Neuronal stem cell (in vitro differentiated cells): ENCODE measurements around the gene SLC32A1.

ENCODE experiments used
- DNase-seq: peaks from one replicate; pipeline ENCODE4 v3.0.0-alpha.2; 2013; ENCODE audit warnings: low spot score
- H2AFZ ChIP-seq: one replicate; pipeline ENCODE4 v1.6.1; 2013; ENCODE audit warnings: mild to moderate bottlenecking, low read length, inconsistent platforms
- H2AK5ac ChIP-seq: 2 replicates; pipeline ENCODE4 v1.6.1; 2013; ENCODE audit warnings: low read depth, mild to moderate bottlenecking, inconsistent platforms, low read length, moderate library complexity, mixed read lengths
- H2BK120ac ChIP-seq: 2 replicates; pipeline ENCODE4 v1.6.1; 2013; ENCODE audit warnings: low read depth, mild to moderate bottlenecking, inconsistent platforms, low read length, moderate library complexity, mixed read lengths
- H2BK12ac ChIP-seq: one replicate; pipeline ENCODE4 v1.6.1; 2013; ENCODE audit warnings: low read length, inconsistent platforms
- H2BK15ac ChIP-seq: 2 replicates; pipeline ENCODE4 v1.6.1; 2013; ENCODE audit warnings: mild to moderate bottlenecking, low read length, inconsistent platforms, mixed read lengths
- H2BK5ac ChIP-seq: one replicate; pipeline ENCODE4 v1.6.1; 2013; ENCODE audit warnings: inconsistent platforms, mild to moderate bottlenecking, low read length, moderate library complexity
- H3K14ac ChIP-seq: one replicate; pipeline ENCODE4 v1.6.1; 2013; ENCODE audit warnings: low read length, inconsistent platforms
- H3K18ac ChIP-seq: 2 replicates; pipeline ENCODE4 v1.6.1; 2013; ENCODE audit warnings: low read length, inconsistent platforms
- H3K23ac ChIP-seq: 2 replicates; pipeline ENCODE4 v1.6.1; 2013; ENCODE audit warnings: low read depth, mild to moderate bottlenecking, mixed read lengths, low read length, inconsistent platforms; ENCODE audit not compliant: poor library complexity
- H3K27ac ChIP-seq: replicated peaks from 3 replicates; pipeline ENCODE4 v1.5.1; 2013; ENCODE audit warnings: low read length, inconsistent platforms
- H3K27me3 ChIP-seq, 3 experiments: 2 replicates each; pipeline ENCODE4 v1.6.1; 2013; ENCODE audit warnings: low read length in 3 of 3, mild to moderate bottlenecking in 2 of 3, inconsistent platforms in 1 of 3, low read depth in 1 of 3, mixed read lengths in 1 of 3, moderate library complexity in 1 of 3; ENCODE audit not compliant: control insufficient read depth in 3 of 3, insufficient read depth in 3 of 3
- H3K36me3 ChIP-seq, 2 donors: replicated peaks in 1 of 2; 2 replicates each; pipeline ENCODE4 v1.6.1; 2013; ENCODE audit warnings: low read length in 2 of 2; ENCODE audit not compliant: control insufficient read depth in 2 of 2, insufficient read depth in 2 of 2
- H3K4ac ChIP-seq: 2 replicates; pipeline ENCODE4 v1.6.1; 2013; ENCODE audit warnings: inconsistent platforms, mild to moderate bottlenecking, low read length, moderate library complexity
- H3K4me1 ChIP-seq, 2 donors: 1 replicate in 1 of 2; 2 replicates in 1 of 2; pipeline ENCODE4 v1.6.1; 2013; ENCODE audit warnings: low read length in 2 of 2, low read depth in 1 of 2; ENCODE audit not compliant: control insufficient read depth in 2 of 2, insufficient read depth in 1 of 2
- H3K4me2 ChIP-seq: one replicate; pipeline ENCODE4 v1.6.1; 2013; ENCODE audit warnings: mild to moderate bottlenecking, low read length, inconsistent platforms; ENCODE audit not compliant: insufficient read depth, poor library complexity, severe bottlenecking
- H3K4me3 ChIP-seq, 2 donors: 2 replicates each; pipeline ENCODE4 v1.5.1; 2013; ENCODE audit warnings: low read length in 2 of 2, mild to moderate bottlenecking in 2 of 2, inconsistent platforms in 1 of 2, moderate library complexity in 1 of 2
- H3K79me1 ChIP-seq: one replicate; pipeline ENCODE4 v1.6.1; 2013; ENCODE audit warnings: low read depth, mild to moderate bottlenecking, inconsistent platforms, low read length, moderate library complexity
- H3K9ac ChIP-seq: one replicate; pipeline ENCODE4 v1.6.1; 2013; ENCODE audit warnings: mild to moderate bottlenecking, low read depth, low read length, inconsistent platforms; ENCODE audit not compliant: poor library complexity
- H3K9me3 ChIP-seq, 2 donors: replicated peaks in 1 of 2; 2 replicates each; pipeline versions ENCODE3 to v1.6.1; 2013; ENCODE audit warnings: low read length in 2 of 2, mild to moderate bottlenecking in 2 of 2, inconsistent platforms in 1 of 2, low read depth in 1 of 2, mixed read lengths in 1 of 2, moderate library complexity in 1 of 2; ENCODE audit not compliant: control insufficient read depth in 2 of 2, insufficient read depth in 1 of 2
- H4K8ac ChIP-seq: one replicate; pipeline ENCODE4 v1.6.1; 2013; ENCODE audit warnings: low read depth, mild to moderate bottlenecking, inconsistent platforms, low read length, moderate library complexity
- H4K91ac ChIP-seq: one replicate; pipeline ENCODE4 v1.6.1; 2013; ENCODE audit warnings: low read length, low read depth, mild to moderate bottlenecking, inconsistent platforms; ENCODE audit not compliant: poor library complexity
- WGBS, 2 donors: extraction: QIAGEN DNeasy Blood & Tissue Kit; methylation state at CpG; one replicate each; pipeline ENCODE4 v1.1.7; 2013; ENCODE audit warnings: missing lambda C conversion rate in 2 of 2, mixed read lengths in 1 of 2; ENCODE audit not compliant: insufficient read length in 2 of 2, insufficient replicate concordance in 1 of 2; ENCODE audit errors: extremely low coverage in 2 of 2; 5-methylcytosine and 5-hydroxymethylcytosine counted together

Gene SLC32A1

GRCh38 chr20:38724626-38725147, 401 bp downstream of the SLC32A1 start:
- Histone ChIP-seq H3K4ac (no peak overlapping the region), H4K91ac (no peak overlapping the region), H2AFZ (peak overlapping the region; percentile 82), H3K9me3 (peaks cover 9 to 10% of the 10 kb centered on the region in 2 donors), H2AK5ac (peak overlapping the region; percentile 33), H3K23ac (peak overlapping the region; percentile 83), H2BK15ac (peak overlapping the region; percentile 68), H3K4me1 (peaks cover 13 to 37% of the 10 kb centered on the region in 2 donors), H2BK12ac (peak overlapping the region; percentile 4), H3K27me3 (peaks cover 65 to 100% (median 95%) of the 10 kb centered on the region in 3 experiments), H3K79me1 (no peaks in the 10 kb centered on the region), H2BK120ac (no peak overlapping the region), H3K27ac (no peak overlapping the region), H3K14ac (peak overlapping the region; percentile 49), H3K9ac (peak overlapping the region; percentile 24), H2BK5ac (no peak overlapping the region), H3K4me2 (peak overlapping the region; percentile 72), H3K4me3 (peak overlapping the region in 1 of 2 donors; percentile 13), H3K36me3 (no peaks in the 10 kb centered on the region), H4K8ac (no peak overlapping the region), H3K18ac (peak overlapping the region; percentile 88)
- DNase-seq: no peak
- WGBS, 2 donors: no CpG with 5 or more reads among the region's 46 CpGs

- peak overlapping the region; percentile 68 for H2BK15ac ChIP-seq
- no peak for DNase-seq
- no peak overlapping the region for H3K27ac ChIP-seq
- peaks cover 15 to 16% of the 10 kb centered on the region in 2 donors for H3K9me3 ChIP-seq
- no peak overlapping the region for H2BK5ac ChIP-seq
- WGBS, 2 donors: no CpG with 5 or more reads among the region's 35 CpGs
- peak overlapping the region; percentile 82 for H2AFZ ChIP-seq
- no peak overlapping the region for H4K8ac ChIP-seq
- peaks cover 13 to 32% of the 10 kb centered on the region in 2 donors for H3K4me1 ChIP-seq
- H3K79me1 ChIP-seq: no peaks in the 10 kb centered on the region
- no peak overlapping the region for H3K9ac ChIP-seq
- H3K27me3 ChIP-seq: peaks cover 72 to 100% (median 99%) of the 10 kb centered on the region in 3 experiments
- H3K14ac ChIP-seq: no peak overlapping the region
- H3K36me3 ChIP-seq: no peaks in the 10 kb centered on the region
- H2AK5ac ChIP-seq: no peak overlapping the region
- H3K4ac ChIP-seq: no peak overlapping the region
- no peak overlapping the region for H3K4me3 ChIP-seq
- no peak overlapping the region for H2BK120ac ChIP-seq
- peak overlapping the region; percentile 83 for H3K23ac ChIP-seq
- no peak overlapping the region for H3K4me2 ChIP-seq
- H4K91ac ChIP-seq: no peak overlapping the region
- H2BK12ac ChIP-seq: no peak overlapping the region
- H3K18ac ChIP-seq: peak overlapping the region; percentile 88
These were observed 1.0 kb downstream of the SLC32A1 start for GRCh38 chr20:38725148-38725901.

- Histone ChIP-seq H3K4me2 (no peak overlapping the region), H3K4ac (no peak overlapping the region), H3K27me3 (peaks cover 77 to 100% (median 99%) of the 10 kb centered on the region in 3 experiments), H2BK120ac (peak overlapping the region; percentile 69), H3K36me3 (no peaks in the 10 kb centered on the region), H3K9me3 (peaks cover 15 to 16% of the 10 kb centered on the region in 2 donors), H3K23ac (peak overlapping the region; percentile 82), H3K27ac (no peak overlapping the region), H3K18ac (peak overlapping the region; percentile 81), H4K91ac (no peak overlapping the region), H3K9ac (no peak overlapping the region), H3K79me1 (no peaks in the 10 kb centered on the region), H2BK15ac (peak overlapping the region; percentile 54), H2AFZ (peak overlapping the region; percentile 81), H2BK12ac (no peak overlapping the region), H4K8ac (no peak overlapping the region), H3K4me3 (no peak overlapping the region), H3K14ac (no peak overlapping the region), H2BK5ac (no peak overlapping the region), H3K4me1 (peaks cover 13 to 27% of the 10 kb centered on the region in 2 donors), H2AK5ac (peak overlapping the region; percentile 79)
- no CpG with 5 or more reads among the region's 53 CpGs for WGBS, 2 donors
- peak; percentile 84 for DNase-seq
These were observed 1.9 kb downstream of the SLC32A1 start for GRCh38 chr20:38725931-38726803.
